ENCODE measurements around the gene CARF.

CARF gene

GRCh38 chr2:203030545-203030944 is 118.5 kb downstream of the CARF start:
- no peak overlapping the region for H3K27ac ChIP-seq
- no peak for TF ChIP-seq CTCF (conservative IDR thresholded peaks at IDR 0.05)

GRCh38 chr2:203030991-203031390 is 118.9 kb downstream of the CARF start:
- no peak overlapping the region for H3K27ac ChIP-seq
- no peak for TF ChIP-seq CTCF (conservative IDR thresholded peaks at IDR 0.05)

GRCh38 chr2:203033395-203033794 is 121.3 kb downstream of the CARF start:
- no peak overlapping the region for H3K27ac ChIP-seq
- TF ChIP-seq CTCF (conservative IDR thresholded peaks at IDR 0.05), result no peak

- H3K27ac ChIP-seq, result peak overlapping the region; percentile 41
- no peak for TF ChIP-seq CTCF (conservative IDR thresholded peaks at IDR 0.05)
These were observed 123.9 kb downstream of the CARF start for GRCh38 chr2:203035879-203036470.
